HEK293 (cell line): Measurements from ENCODE around the gene PPP1R1C.

ENCODE experiments used
- CTCF ChIA-PET: fragments of 350-600 bp; formaldehyde crosslinking; extraction: SDS; loops from one replicate; lab custom pipeline; 2021; ENCODE audit warnings: antibody characterized with exemption; lab: Yijun Ruan, JAX
- POLR2A ChIA-PET: fragments of 300-600 bp; formaldehyde crosslinking; extraction: SDS; loops from one replicate; lab custom pipeline; 2020; ENCODE audit warnings: antibody characterized with exemption, inconsistent platforms; lab: Yijun Ruan, JAX
- H3K27ac ChIP-seq: fragments of 200-500 bp; sonication (Bioruptor generic); 2 replicates; pipeline ENCODE4 v1.5.1; 2014; ENCODE audit warnings: low read depth, low read length, control low read depth, inconsistent platforms; ENCODE audit errors: extremely low read depth
- H3K36me3 ChIP-seq, 2 experiments: fragments of 200-500 bp in 1 of 2; sonication (Bioruptor generic) in 1 of 2; 1 replicate in 1 of 2; 2 replicates in 1 of 2; pipeline ENCODE4 v1.5.1; 2014 to 2017; ENCODE audit warnings: inconsistent platforms in 2 of 2, low read length in 2 of 2; ENCODE audit not compliant: control insufficient read depth in 2 of 2, insufficient read depth in 1 of 2
- H3K4me1 ChIP-seq: fragments of 200-500 bp; sonication (Bioruptor generic); 2 replicates; pipeline ENCODE4 v1.5.1; 2014; ENCODE audit warnings: mild to moderate bottlenecking, low read length, inconsistent platforms; ENCODE audit not compliant: control insufficient read depth, insufficient read depth
- H3K4me3 ChIP-seq: 2 replicates; pipeline ENCODE4 v1.5.1; 2011; ENCODE audit warnings: low read depth, mild to moderate bottlenecking, control low read depth, low read length, moderate library complexity
- H3K9me3 ChIP-seq: fragments of 200-500 bp; sonication (Bioruptor generic); 2 replicates; pipeline ENCODE4 v1.5.1; 2014; ENCODE audit warnings: low read depth, low read length, inconsistent platforms; ENCODE audit not compliant: control insufficient read depth, insufficient read depth
- CTCF ChIP-seq: fragments of 450-650 bp; formaldehyde crosslinking; IDR thresholded peaks from 2 replicates; pipeline ENCODE4 v1.5.1; 2016; ENCODE audit warnings: missing biosample characterization, missing genetic modification characterization
- GLIS1 ChIP-seq: fragments of 450-650 bp; formaldehyde crosslinking; IDR thresholded peaks from 2 replicates; pipeline ENCODE4 v1.5.1; 2016; ENCODE audit warnings: missing biosample characterization, missing genetic modification characterization
- INSM2 ChIP-seq: fragments of 450-650 bp; formaldehyde crosslinking; IDR thresholded peaks from 2 replicates; pipeline ENCODE4 v1.5.1; 2016; ENCODE audit warnings: missing biosample characterization, missing genetic modification characterization
- PATZ1 ChIP-seq: fragments of 450-650 bp; formaldehyde crosslinking; IDR thresholded peaks from 2 replicates; pipeline ENCODE4 v1.5.1; 2016; ENCODE audit warnings: missing biosample characterization, missing genetic modification characterization
- REST ChIP-seq: fragments of 450-650 bp; formaldehyde crosslinking; IDR thresholded peaks from 2 replicates; pipeline ENCODE4 v1.5.1; 2016; ENCODE audit warnings: missing biosample characterization, missing genetic modification characterization
- SCRT1 ChIP-seq: fragments of 450-650 bp; formaldehyde crosslinking; IDR thresholded peaks from 2 replicates; pipeline ENCODE4 v1.5.1; 2016; ENCODE audit warnings: missing biosample characterization, missing genetic modification characterization, borderline replicate concordance
- ZBTB1 ChIP-seq: fragments of 450-650 bp; formaldehyde crosslinking; IDR thresholded peaks from 2 replicates; pipeline ENCODE4 v1.5.1; 2016; ENCODE audit warnings: missing biosample characterization, missing genetic modification characterization
- ZBTB26 ChIP-seq: fragments of 450-650 bp; formaldehyde crosslinking; optimal IDR thresholded peaks from 2 replicates; pipeline ENCODE3; 2016; ENCODE audit warnings: missing biosample characterization, mild to moderate bottlenecking, missing genetic modification characterization
- ZEB2 ChIP-seq: fragments of 450-650 bp; formaldehyde crosslinking; IDR thresholded peaks from 2 replicates; pipeline ENCODE4 v1.5.1; 2016; ENCODE audit warnings: missing biosample characterization, missing genetic modification characterization
- ZFP3 ChIP-seq: fragments of 450-650 bp; formaldehyde crosslinking; IDR thresholded peaks from 2 replicates; pipeline ENCODE4 v1.5.1; 2016; ENCODE audit warnings: low read depth, missing biosample characterization, missing genetic modification characterization
- ZNF146 ChIP-seq: fragments of 450-650 bp; formaldehyde crosslinking; IDR thresholded peaks from 2 replicates; pipeline ENCODE4 v1.5.1; 2016; ENCODE audit warnings: missing biosample characterization, missing genetic modification characterization
- ZNF23 ChIP-seq: fragments of 450-650 bp; formaldehyde crosslinking; IDR thresholded peaks from 2 replicates; pipeline ENCODE4 v1.5.1; 2016; ENCODE audit warnings: missing biosample characterization, missing genetic modification characterization, borderline replicate concordance
- ZNF398 ChIP-seq: fragments of 450-650 bp; formaldehyde crosslinking; IDR thresholded peaks from 2 replicates; pipeline ENCODE4 v1.5.1; 2017; ENCODE audit warnings: missing biosample characterization, missing genetic modification characterization
- ZNF404 ChIP-seq: fragments of 450-650 bp; formaldehyde crosslinking; IDR thresholded peaks from 2 replicates; pipeline ENCODE4 v1.5.1; 2017; ENCODE audit warnings: missing biosample characterization, missing genetic modification characterization
- ZNF501 ChIP-seq: fragments of 450-650 bp; formaldehyde crosslinking; IDR thresholded peaks from 2 replicates; pipeline ENCODE4 v1.5.1; 2016; ENCODE audit warnings: missing biosample characterization, missing genetic modification characterization
- ZNF571 ChIP-seq: fragments of 450-650 bp; formaldehyde crosslinking; IDR thresholded peaks from 2 replicates; pipeline ENCODE4 v1.5.0; 2017; ENCODE audit warnings: missing biosample characterization, missing genetic modification characterization
- ZNF600 ChIP-seq: fragments of 450-650 bp; formaldehyde crosslinking; IDR thresholded peaks from 2 replicates; pipeline ENCODE4 v1.5.1; 2016; ENCODE audit warnings: missing biosample characterization, missing genetic modification characterization
- ZNF830 ChIP-seq: fragments of 450-650 bp; IDR thresholded peaks from 2 replicates; pipeline ENCODE4 v1.5.0; 2018; ENCODE audit warnings: missing biosample characterization, missing genetic modification characterization, low read depth, mild to moderate bottlenecking, moderate library complexity
- ZSCAN4 ChIP-seq: fragments of 450-650 bp; formaldehyde crosslinking; IDR thresholded peaks from 2 replicates; pipeline ENCODE4 v1.5.1; 2017; ENCODE audit warnings: missing biosample characterization, missing genetic modification characterization

PPP1R1C gene

GRCh38 chr2:181953881-181954537, 31.6 kb upstream of the PPP1R1C start:
- H3K4me1 ChIP-seq: peaks cover 10% of the 10 kb centered on the region
- no peaks in the 10 kb centered on the region for H3K9me3 ChIP-seq
- POLR2A ChIA-PET: no interaction called here
- peak overlapping the region; percentile 30 for H3K4me3 ChIP-seq
- no peaks in the 10 kb centered on the region for H3K36me3 ChIP-seq
- H3K27ac ChIP-seq: no peak overlapping the region
- TF ChIP-seq GLIS1 (tag by site-specific recombination): 0 out of 2 replicates have a peak, but pooled peaks have one; percentile 20
- peak; percentile 24; the same call in 1 of the 2 replicates for TF ChIP-seq CTCF
- no peak for TF ChIP-seq ZNF600 (tag by site-specific recombination)
- no peak for TF ChIP-seq ZNF404 (tag by site-specific recombination)
- peak; percentile 59; the same call in 1 of the 2 replicates for TF ChIP-seq PATZ1 (tag by site-specific recombination)
- TF ChIP-seq ZNF501 (tag by site-specific recombination): peak; percentile 29; the same call in 1 of the 2 replicates
- peak; percentile 66 for TF ChIP-seq ZSCAN4 (tag by site-specific recombination)
- peak; percentile 28 for TF ChIP-seq ZBTB26
- TF ChIP-seq ZNF830 (tag by site-specific recombination): no peak
- TF ChIP-seq ZEB2 (tag by site-specific recombination): no peak
- peak; percentile 82 for TF ChIP-seq ZNF398 (tag by site-specific recombination)
- CTCF ChIA-PET: interaction anchor here (0.5 to 2.0 kb wide), 33 partner anchors 8 to 461 kb away, joined by 3 to 5 read pairs (median 3); no protein-coding TSS in a partner anchor

GRCh38 chr2:181954538-181954883, 31.1 kb upstream of the PPP1R1C start:
- ChIA-PET POLR2A (no interaction called here), CTCF (interaction anchor here (0.6 to 2.0 kb wide), 21 partner anchors 8 to 598 kb away, joined by 3 to 7 read pairs (median 3); no protein-coding TSS in a partner anchor)
- H3K4me3 ChIP-seq: peak overlapping the region; percentile 30
- H3K27ac ChIP-seq: no peak overlapping the region
- H3K9me3 ChIP-seq: no peaks in the 10 kb centered on the region
- H3K36me3 ChIP-seq: no peaks in the 10 kb centered on the region
- H3K4me1 ChIP-seq: peaks cover 10% of the 10 kb centered on the region
- TF ChIP-seq ZBTB1 (tag by site-specific recombination) (no peak), REST (tag by site-specific recombination) (no peak), INSM2 (no peak), ZNF23 (tag by site-specific recombination) (no peak), SCRT1 (no peak), ZNF571 (tag by site-specific recombination) (no peak), ZFP3 (tag by site-specific recombination) (no peak), ZNF146 (no peak)
